ENCODE data around the gene TPRA1.
A peak's percentile ranks its signal among the peaks of the same experiment; 100 is the strongest.
"Not testable (repeated sequence)": the region's sequence is repeated elsewhere in the genome, so short reads cannot be mapped to it uniquely, and the experiment has no call there.

Gene TPRA1

DNA sequence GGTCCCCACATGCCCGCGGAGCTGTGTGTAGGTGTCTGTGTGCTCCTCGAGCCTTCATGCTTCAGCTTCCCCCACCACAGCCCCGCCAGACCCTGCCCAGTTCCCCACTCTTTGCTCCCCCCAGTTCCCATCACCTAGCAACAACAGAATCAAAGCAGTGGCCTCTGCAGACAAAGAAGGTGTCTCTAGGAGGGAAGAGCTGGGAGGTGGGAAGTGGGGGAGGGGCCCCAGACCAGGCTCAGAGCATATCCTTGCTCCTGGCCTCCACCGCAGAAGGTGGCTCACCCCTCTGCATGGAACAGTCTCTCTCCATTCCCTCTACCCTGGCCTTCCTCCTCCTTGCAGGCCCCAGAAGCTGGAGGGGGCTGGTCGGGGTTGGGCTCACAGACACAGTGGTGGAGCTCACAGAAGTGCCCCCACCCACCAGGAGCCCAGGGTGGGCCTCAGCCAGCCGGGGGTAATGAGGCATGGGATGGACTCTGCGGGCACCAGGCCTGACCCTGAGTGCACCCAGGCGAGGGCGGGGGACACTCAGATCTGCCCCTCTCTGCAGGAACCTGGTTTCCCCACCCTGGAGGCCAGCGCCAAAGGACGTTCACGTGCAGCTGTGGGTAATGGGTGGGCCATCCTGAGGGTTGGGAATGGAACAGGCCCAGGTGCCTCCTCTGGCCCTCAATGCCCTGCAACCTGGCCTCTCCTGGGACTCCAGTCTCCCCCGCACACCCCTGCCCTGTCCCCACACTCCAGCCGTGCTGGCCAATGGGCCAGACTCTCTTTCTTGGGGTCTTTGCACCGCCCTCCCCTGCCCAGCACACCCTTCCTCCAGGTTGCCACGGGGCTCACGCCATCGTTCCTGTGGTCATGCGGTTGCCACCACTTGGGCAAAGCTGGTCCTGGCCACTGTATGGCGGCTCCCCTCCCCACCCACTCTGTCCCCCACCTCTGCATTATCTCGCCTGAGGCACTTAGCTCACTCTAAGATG, 53.4 kb downstream of the TPRA1 start:
- no peak for DNase-seq (ENCODE audit: low read depth)

DNA sequence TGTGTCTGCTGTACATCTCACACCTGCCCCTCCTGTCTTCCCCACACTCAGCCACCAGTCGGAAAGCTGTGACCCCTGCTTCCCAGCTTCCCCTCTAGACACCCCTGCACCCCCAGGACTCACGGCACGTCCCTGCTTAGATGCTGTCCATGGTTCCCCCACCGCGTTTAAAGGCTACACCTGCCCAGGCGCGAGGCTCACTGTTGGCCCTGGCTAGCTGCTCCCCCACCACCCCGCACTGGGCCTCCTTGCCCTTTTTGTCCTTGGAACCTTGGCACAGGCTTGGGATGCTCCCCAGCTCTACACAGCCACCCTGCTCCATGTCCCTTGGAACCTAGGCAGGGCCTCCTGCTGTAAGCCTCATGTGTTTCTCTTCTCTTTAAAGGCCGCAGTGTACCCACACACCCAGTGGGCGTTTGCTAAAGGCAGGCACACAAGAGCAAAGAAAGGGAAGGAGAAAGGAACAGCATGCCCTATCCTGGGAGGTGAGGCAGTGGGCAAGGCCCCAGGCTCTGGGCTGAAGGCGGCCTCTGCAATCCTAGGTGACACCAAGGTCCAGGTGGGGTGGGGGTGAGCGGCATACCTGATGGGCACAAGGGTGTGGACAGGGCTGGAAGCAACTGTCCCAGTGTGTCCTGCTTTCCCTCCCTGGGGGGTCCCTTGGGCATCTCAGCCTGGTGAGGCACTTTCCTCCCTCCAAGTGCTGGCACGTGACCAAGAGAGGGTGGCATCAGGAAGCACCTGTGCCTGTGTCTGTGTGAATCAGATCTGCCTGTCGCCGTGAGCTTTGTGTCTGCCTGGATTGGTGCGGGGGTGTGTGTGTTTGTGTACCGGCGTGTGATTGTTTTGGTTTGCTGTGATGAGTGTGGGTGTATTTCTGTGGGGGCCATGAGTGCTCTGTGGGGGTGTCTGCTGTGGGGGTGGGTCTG, 54.4 kb downstream of the TPRA1 start:
- no peak for DNase-seq (ENCODE audit: low read depth)

DNA sequence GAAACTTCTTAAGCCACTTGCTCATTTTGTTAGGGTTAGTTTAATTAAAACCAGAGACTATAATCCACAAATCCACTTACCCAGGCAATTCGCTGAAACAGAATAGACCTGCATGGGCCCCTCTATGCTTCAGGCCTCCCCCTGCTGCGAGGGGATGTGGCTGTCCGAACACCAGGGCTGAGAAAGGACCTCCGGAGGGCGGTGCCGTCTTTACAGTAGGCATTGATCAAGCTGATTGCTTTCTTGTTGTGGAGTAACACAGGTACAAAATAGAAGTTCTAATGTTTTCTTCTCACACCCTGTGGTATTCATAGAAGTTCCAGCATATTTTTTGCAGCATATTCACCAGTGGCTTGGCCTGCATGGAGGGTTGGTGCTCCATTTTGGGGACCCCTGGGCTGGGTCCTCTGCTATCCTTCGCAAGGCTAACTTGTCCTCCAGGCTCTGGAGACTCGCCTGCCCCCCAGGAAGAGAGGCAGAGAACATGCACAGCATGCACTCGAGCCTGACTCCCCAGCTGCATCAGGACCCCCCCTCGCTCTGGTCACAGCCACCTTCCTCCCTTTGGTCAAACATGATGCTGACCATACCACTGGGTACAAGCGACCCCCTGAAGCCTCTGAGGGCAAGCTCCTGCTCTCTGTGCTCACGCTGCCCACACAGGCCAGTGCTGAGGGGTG, 55.3 kb downstream of the TPRA1 start:
- no peak for DNase-seq (ENCODE audit: low read depth)

DNA sequence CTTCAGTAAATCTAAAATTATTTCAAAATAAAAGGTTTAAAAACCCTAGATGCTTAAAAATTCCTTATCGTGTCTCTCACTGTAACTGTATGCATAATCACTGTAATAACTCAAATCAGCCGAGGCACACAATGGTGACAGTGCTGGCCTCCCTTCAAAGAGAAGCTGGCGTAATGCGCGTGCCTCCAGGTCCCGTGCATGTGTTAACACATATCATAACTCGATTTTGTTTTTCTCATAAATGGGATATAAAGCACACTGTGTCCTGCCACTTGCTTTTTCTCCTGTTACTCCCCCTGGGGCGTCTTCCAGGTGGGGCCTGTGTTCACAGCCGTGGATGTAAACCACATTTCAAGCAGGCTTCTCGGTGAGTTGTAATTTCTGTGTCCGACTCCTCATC, 56.0 kb downstream of the TPRA1 start:
- no peak for DNase-seq (ENCODE audit: low read depth)

DNA sequence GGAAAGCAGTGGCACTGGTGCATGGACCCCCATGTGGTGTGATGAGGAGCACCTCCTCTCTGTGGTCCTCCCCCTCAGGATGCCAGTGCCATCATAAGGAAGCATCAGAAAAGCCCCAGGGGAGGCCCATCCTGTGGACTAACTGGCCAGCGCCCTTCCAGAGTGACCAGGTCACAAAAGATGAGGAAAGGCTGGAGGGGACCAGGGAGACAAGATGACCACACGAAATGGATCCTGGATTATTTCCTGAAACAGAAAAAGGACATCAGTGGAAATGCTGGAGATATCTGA, 56.4 kb downstream of the TPRA1 start:
- DNase-seq (ENCODE audit: low read depth), result no peak

DNA sequence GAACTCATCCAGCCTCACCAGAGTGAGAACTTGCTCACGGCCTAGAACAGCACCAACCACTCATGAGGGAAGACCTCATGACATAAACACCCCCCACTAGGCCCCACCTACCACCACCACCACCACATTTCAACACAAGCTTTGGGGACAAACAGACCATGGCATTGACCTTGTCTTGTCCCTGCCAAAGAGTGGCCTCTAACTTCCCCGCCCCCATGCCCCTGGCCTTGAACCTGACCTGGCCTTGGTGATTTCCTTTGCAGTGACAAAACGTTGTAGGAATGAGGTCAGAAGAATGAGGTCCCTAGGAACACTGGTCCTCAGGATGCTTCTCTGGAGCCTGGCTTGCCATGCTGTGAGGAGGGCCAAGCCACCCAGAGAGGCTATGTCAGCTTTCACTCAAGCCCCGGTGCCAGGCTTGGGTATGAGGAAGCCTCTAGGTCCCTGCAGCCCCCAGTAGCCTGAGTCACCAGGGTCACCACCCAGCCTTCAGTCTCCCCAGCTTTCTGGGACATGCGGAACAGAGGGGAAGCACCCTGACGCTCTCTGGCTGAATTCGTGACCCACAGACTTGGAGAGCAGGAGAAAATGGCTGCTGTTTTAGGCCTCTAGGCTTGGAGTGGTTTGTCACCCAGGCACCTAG, 57.9 kb downstream of the TPRA1 start:
- no peak for DNase-seq (ENCODE audit: low read depth)

DNA sequence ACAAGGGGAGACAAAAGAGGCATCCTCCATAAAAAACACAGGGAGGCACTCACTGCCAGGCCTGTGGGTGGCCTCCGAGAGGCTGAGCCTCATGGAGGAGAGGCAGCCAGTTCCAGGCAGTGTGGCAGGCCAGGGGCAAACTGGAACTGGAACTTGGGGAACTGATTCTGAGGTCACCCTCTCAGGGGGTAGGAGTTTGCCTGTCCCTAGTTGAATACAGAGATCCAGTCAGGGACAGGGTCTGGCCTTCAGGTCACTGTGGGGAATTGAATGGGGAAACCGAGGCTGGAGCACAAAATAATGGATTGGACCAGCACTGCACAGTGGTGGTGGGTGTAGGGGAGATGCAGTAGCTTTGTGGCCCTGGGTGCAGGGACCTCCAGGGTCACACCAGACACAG, 58.7 kb downstream of the TPRA1 start:
- no peak for DNase-seq (ENCODE audit: low read depth)

DNA sequence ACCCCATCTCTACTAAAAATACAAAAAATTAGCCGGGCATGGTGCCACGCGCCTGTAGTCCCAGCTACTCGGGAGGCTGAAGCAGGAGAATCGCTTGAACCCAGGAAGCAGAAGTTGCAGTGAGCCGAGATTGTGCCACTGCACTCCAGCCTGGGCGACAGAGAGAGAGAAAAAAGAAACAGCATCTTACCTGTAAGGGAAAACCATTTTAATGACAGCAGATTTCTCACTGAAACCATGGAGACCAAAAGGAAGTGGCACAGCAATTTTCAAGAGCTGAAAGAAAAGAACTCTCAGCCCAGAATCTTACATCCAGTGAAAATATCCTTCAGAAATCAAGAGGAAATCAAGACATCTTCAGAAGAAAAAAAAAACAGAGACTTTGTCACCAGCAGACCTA, 59.7 kb downstream of the TPRA1 start:
- not testable (repeated sequence) for DNase-seq (ENCODE audit: low read depth)

DNA sequence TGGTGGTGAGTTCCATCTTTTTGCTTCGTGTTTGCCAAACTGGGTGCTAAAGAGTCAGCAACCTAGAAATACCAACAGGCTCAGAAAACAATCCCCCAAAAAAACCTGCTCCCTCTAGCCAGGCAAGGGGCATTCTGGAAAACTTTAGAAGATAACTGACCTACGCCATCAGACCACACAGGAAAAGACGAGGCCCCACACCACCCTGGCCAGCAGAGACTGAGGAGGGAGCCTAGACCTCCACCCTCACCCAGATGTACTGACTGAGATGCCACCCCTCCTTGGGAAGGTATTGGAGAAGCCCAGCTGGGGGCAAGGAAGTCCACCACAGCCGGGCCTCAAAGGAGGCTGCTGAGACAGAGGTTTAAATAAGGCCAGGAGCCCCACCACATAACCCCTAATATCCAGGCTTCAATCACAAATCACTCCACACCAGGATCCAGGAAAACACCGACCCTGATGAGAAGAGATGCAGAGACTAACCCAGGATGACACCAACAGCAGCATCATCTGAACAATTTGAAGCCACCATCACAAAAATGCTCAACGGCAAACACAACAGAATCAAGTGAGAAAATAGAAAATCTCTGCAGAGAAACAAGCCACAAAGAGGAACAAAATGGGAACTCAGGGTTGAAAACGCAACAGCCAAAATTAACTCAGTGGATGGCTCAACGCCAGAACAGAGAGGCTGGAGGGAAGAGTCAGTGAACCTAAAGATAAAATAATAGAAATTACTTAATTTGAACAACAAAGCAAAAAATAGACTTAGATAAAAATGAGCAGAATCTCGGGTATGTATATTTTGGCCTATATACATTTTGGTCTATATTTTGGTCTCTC, 61.0 kb downstream of the TPRA1 start:
- DNase-seq (ENCODE audit: low read depth), result no peak

DNA sequence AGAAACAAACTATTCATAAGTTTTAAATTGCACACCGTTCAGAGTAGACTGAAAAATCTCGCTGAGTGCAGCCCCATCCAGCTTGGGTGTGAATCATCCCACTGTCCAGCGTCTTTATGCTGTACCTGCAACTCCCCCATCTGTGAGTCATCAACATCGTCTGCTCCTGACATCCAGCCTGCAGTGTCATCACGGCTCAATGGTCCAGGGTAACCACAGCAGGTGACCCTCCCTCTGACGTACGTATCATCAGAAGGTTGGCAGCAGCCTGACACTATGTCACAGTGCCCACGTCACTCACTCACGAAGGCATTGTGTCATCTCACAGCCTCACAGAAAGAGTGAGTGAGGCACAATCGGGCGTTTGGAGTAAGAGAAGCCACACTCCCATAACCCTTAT, 65.2 kb downstream of the TPRA1 start:
- DNase-seq (ENCODE audit: low read depth), result peak; percentile 69

DNA sequence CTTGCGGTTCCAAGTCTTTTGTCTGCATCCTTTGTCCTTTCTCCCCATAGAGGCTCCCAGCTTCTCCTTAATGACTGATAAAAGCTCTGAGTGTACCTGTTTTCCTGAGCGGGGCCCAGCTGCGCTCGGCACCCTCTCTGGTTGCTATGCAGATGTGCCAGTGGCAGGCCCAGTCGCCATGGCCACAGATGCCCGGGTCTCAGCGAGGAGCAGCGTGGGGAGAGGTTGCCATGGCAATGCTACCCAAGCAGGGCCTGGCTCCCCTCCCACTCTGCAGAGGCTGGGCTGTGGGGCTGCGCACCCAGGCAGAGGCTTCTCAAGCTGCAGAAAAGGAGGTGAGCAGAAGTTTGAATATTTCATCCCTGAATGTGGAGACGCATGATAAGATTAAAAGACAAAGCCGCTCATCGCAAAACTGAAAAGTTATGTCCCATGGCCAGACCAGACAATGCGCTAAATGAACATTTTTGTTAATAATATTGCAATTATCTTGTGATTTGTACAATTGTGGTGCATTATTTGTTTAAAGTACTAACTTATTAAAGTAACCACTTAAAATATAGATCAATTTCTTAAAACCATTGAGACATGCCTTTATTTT, 66.1 kb downstream of the TPRA1 start:
- DNase-seq (ENCODE audit: low read depth), result no peak
